Gastrocnemius medialis (tissue), 4 donors: ENCODE results near the gene RBMS3. TPM values are rescaled to one million over a fixed set of nuclear protein-coding genes. Genes with fewer than 3 reads are reported as not detected.
A peak's percentile ranks its signal among the peaks of the same experiment; 100 is the strongest.

Experiments used
- ATAC-seq, 2 donors: fragments of 150-250 bp; one replicate each; pipeline ENCODE4 v1.9.1; 2016
- DNase-seq, 2 donors: peaks; one replicate each; pipeline ENCODE4 v3.0.0-alpha.2; 2019
- H3K27ac ChIP-seq, 4 donors: fragments of 200-600 bp; sonication (generic); 1 replicate in 1 of 4; 2 replicates in 3 of 4; pipeline ENCODE4 v1.5.1; 2016 to 2018; ENCODE audit warnings: mild to moderate bottlenecking in 2 of 4, moderate library complexity in 1 of 4
- H3K27me3 ChIP-seq, 3 donors: fragments of 200-600 bp; sonication (generic) in 2 of 3; 1 replicate in 1 of 3; 2 replicates in 2 of 3; pipeline versions ENCODE4 v1.5.1 to v1.6.0; 2016 to 2019; ENCODE audit warnings: mild to moderate bottlenecking in 1 of 3, moderate library complexity in 1 of 3
- H3K36me3 ChIP-seq, 2 donors: fragments of 200-600 bp; sonication (generic) in 1 of 2; one replicate each; pipeline ENCODE4 v1.5.1; 2017 to 2018
- H3K4me1 ChIP-seq, 2 donors: fragments of 200-600 bp; sonication (generic) in 1 of 2; one replicate each; pipeline ENCODE4 v1.5.1; 2016 to 2017; ENCODE audit warnings: mild to moderate bottlenecking in 2 of 2
- H3K4me3 ChIP-seq, 4 donors: fragments of 200-600 bp; sonication (generic) in 3 of 4; 1 replicate in 1 of 4; 2 replicates in 3 of 4; pipeline ENCODE4 v1.5.1; 2016 to 2019; ENCODE audit warnings: mild to moderate bottlenecking in 2 of 4
- H3K9me3 ChIP-seq, 3 donors: fragments of 200-600 bp; sonication (generic) in 2 of 3; 1 replicate in 1 of 3; 2 replicates in 2 of 3; pipeline ENCODE4 v1.5.1; 2016 to 2019
- CTCF ChIP-seq, 5 experiments: fragments of 450-650 bp in 3 of 5; fragments of 200-600 bp in 2 of 5; sonication (generic) in 2 of 5; IDR thresholded peaks in 4 of 5; conservative IDR thresholded peaks in 1 of 5; 1 replicate in 4 of 5; 2 replicates in 1 of 5; pipeline ENCODE4 v1.5.1; 2016 to 2019; ENCODE audit warnings: antibody characterized with exemption in 5 of 5, mild to moderate bottlenecking in 3 of 5, moderate library complexity in 3 of 5
- POLR2A ChIP-seq, 2 donors: fragments of 450-650 bp; IDR thresholded peaks; one replicate each; pipeline ENCODE4 v1.6.1; 2017; ENCODE audit warnings: antibody characterized with exemption in 2 of 2, mild to moderate bottlenecking in 2 of 2, moderate library complexity in 2 of 2
- in situ Hi-C, 4 donors: fragments of 200-750 bp; cut with MboI; loops; one replicate each; pipeline versions ENCODE4 v1.15.0 to v1.8.0; 2017; ENCODE audit warnings: low sequenced_read_pairs in 4 of 4
- intact Hi-C: fragments of 100-400 bp; cut with DNase I; formaldehyde crosslinking; loops from one replicate; pipeline ENCODE4 v1.15.1; 2023; ENCODE audit warnings: low total_unique reads
- total RNA-seq, 4 donors: library from RNA; depleted of rRNA; stranded (reverse); fragments of >200 nt; gene quantifications; one replicate each; pipeline versions ENCODE4 v1.1.0 to v1.2.3, GENCODE V29; 2016

The RBMS3 gene
- total RNA-seq, 4 donors from 2014 or later = 16.1 to 38.8 (median 22.7) TPM

GRCh38 chr3:29410660-29411405 lies 130.0 kb downstream of the RBMS3 start:
- in situ Hi-C loops = no loop called here
- no peak overlapping the region for H3K4me3 ChIP-seq
- H3K36me3 ChIP-seq = no peaks in the 10 kb centered on the region
- ATAC-seq (no peak), DNase-seq (no peak)
- peaks cover 48 to 66% of the 10 kb centered on the region in 2 donors for H3K4me1 ChIP-seq
- intact Hi-C loops = no loop called here
- TF ChIP-seq POLR2A (IDR thresholded peaks at IDR 0.05) = no peak
- no peaks in the 10 kb centered on the region for H3K27me3 ChIP-seq
- peak overlapping the region in 2 of 4 donors; percentile 5 to 32 for H3K27ac ChIP-seq
- no peaks in the 10 kb centered on the region for H3K9me3 ChIP-seq

- in situ Hi-C loops (no loop called here), intact Hi-C loops (no loop called here)
- ATAC-seq (no peak), DNase-seq (no peak)
- Histone ChIP-seq H3K9me3 (no peaks in the 10 kb centered on the region), H3K36me3 (no peaks in the 10 kb centered on the region), H3K4me3 (no peak overlapping the region), H3K27me3 (no peaks in the 10 kb centered on the region), H3K4me1 (peaks cover 36 to 53% of the 10 kb centered on the region in 2 donors), H3K27ac (no peak overlapping the region)
- TF ChIP-seq POLR2A (IDR thresholded peaks at IDR 0.05) = no peak
- TF ChIP-seq CTCF (IDR thresholded peaks at IDR 0.05 in 4 of 5, conservative IDR thresholded peaks at IDR 0.05 in 1 of 5) = no peak
These were observed 131.2 kb downstream of the RBMS3 start for GRCh38 chr3:29412110-29412509.

- no peak for TF ChIP-seq CTCF (IDR thresholded peaks at IDR 0.05 in 4 of 5, conservative IDR thresholded peaks at IDR 0.05 in 1 of 5)
- no peak for TF ChIP-seq POLR2A (IDR thresholded peaks at IDR 0.05)
- no peak for DNase-seq
- in situ Hi-C loops = no loop called here
- ATAC-seq = no peak
- Histone ChIP-seq H3K27me3 (no peaks in the 10 kb centered on the region), H3K27ac (no peak overlapping the region), H3K36me3 (no peaks in the 10 kb centered on the region), H3K4me1 (peaks cover 34 to 35% of the 10 kb centered on the region in 2 donors), H3K4me3 (peak overlapping the region; percentile 11 to 40 (median 17)), H3K9me3 (no peaks in the 10 kb centered on the region)
- intact Hi-C loops = no loop called here
These were observed 133.8 kb downstream of the RBMS3 start for GRCh38 chr3:29414468-29415224.

- no peak overlapping the region for H3K27ac ChIP-seq
- TF ChIP-seq POLR2A (IDR thresholded peaks at IDR 0.05) (no peak), CTCF (IDR thresholded peaks at IDR 0.05 in 4 of 5, conservative IDR thresholded peaks at IDR 0.05 in 1 of 5) (no peak)
- H3K36me3 ChIP-seq = no peaks in the 10 kb centered on the region
- no peaks in the 10 kb centered on the region for H3K9me3 ChIP-seq
- peaks cover 24 to 33% of the 10 kb centered on the region in 2 donors for H3K4me1 ChIP-seq
- DNase-seq (no peak), ATAC-seq (no peak)
- no peak overlapping the region for H3K4me3 ChIP-seq
- intact Hi-C loops = no loop called here
- in situ Hi-C loops = no loop called here
- no peaks in the 10 kb centered on the region for H3K27me3 ChIP-seq
These were observed 134.8 kb downstream of the RBMS3 start for GRCh38 chr3:29415482-29416223.

- intact Hi-C loops (no loop called here), in situ Hi-C loops (no loop called here)
- no peak for DNase-seq
- TF ChIP-seq POLR2A (IDR thresholded peaks at IDR 0.05) (no peak), CTCF (IDR thresholded peaks at IDR 0.05 in 4 of 5, conservative IDR thresholded peaks at IDR 0.05 in 1 of 5) (no peak)
- Histone ChIP-seq H3K4me1 (peaks cover 16 to 33% of the 10 kb centered on the region in 2 donors), H3K4me3 (no peak overlapping the region), H3K9me3 (no peaks in the 10 kb centered on the region), H3K36me3 (no peaks in the 10 kb centered on the region), H3K27me3 (no peaks in the 10 kb centered on the region), H3K27ac (no peak overlapping the region)
- ATAC-seq = no peak
These were observed 135.6 kb downstream of the RBMS3 start for GRCh38 chr3:29416514-29416913.
